NCI-H2227 (cell line): ENCODE data around the gene UXS1.

Experiments used
- DNase-seq: peaks from one replicate; lab custom pipeline; 2025; ENCODE audit not compliant: unreplicated experiment; lab: John Stamatoyannopoulos, UW

The UXS1 gene

GRCh38 chr2:106189764-106190468, 4.2 kb downstream of the UXS1 start:
- no peak for DNase-seq

GRCh38 chr2:106189325-106189724, 4.8 kb downstream of the UXS1 start:
- no peak for DNase-seq

GRCh38 chr2:106187273-106187891, 6.7 kb downstream of the UXS1 start:
- DNase-seq = no peak

- DNase-seq = no peak
Observed at GRCh38 chr2:106185475-106186184, 8.5 kb downstream of the UXS1 start.

GRCh38 chr2:106184857-106185256, 9.2 kb downstream of the UXS1 start:
- no peak for DNase-seq

GRCh38 chr2:106184394-106184793, 9.7 kb downstream of the UXS1 start:
- DNase-seq = no peak

GRCh38 chr2:106183101-106183696, 10.9 kb downstream of the UXS1 start:
- no peak for DNase-seq

- no peak for DNase-seq
Observed at GRCh38 chr2:106181064-106181463, 13.0 kb downstream of the UXS1 start.

- DNase-seq = no peak
Observed at GRCh38 chr2:106180602-106181001, 13.5 kb downstream of the UXS1 start.

- DNase-seq = no peak
Observed at GRCh38 chr2:106178716-106179115, 15.4 kb downstream of the UXS1 start.

GRCh38 chr2:106177581-106177980, 16.5 kb downstream of the UXS1 start:
- DNase-seq = no peak

- no peak for DNase-seq
Observed at GRCh38 chr2:106176446-106177099, 17.5 kb downstream of the UXS1 start.

GRCh38 chr2:106175086-106175850, 18.8 kb downstream of the UXS1 start:
- no peak for DNase-seq

- no peak for DNase-seq
Observed at GRCh38 chr2:106174056-106174455, 20.0 kb downstream of the UXS1 start.

- DNase-seq = no peak
Observed at GRCh38 chr2:106172649-106173048, 21.5 kb downstream of the UXS1 start.

- no peak for DNase-seq
Observed at GRCh38 chr2:106168657-106169056, 25.4 kb downstream of the UXS1 start.

- DNase-seq = no peak
Observed at GRCh38 chr2:106167067-106167466, 27.0 kb downstream of the UXS1 start.

GRCh38 chr2:106165561-106165960, 28.5 kb downstream of the UXS1 start:
- DNase-seq = no peak

GRCh38 chr2:106165029-106165428, 29.1 kb downstream of the UXS1 start:
- no peak for DNase-seq

- no peak for DNase-seq
Observed at GRCh38 chr2:106163948-106164545, 30.1 kb downstream of the UXS1 start.
